Astrocyte (in vitro differentiated cells and primary cell): ENCODE data around the gene TRANK1. TPM values are rescaled to one million over a fixed set of nuclear protein-coding genes. Genes with fewer than 3 reads are reported as not detected.

ENCODE experiments used
- DNase-seq: peaks from one replicate; pipeline ENCODE4 v3.0.0-alpha.2; 2010; ENCODE audit warnings: low read depth
- FAIRE-seq: peaks from 2 replicates; lab custom pipeline; 2011; peaks lifted over from hg19 to GRCh38; lab: Jason Lieb, UNC
- H2AFZ ChIP-seq: 2 replicates; pipeline ENCODE4 v1.6.0; 2012; ENCODE audit warnings: low read depth, low read length, inconsistent platforms
- H3K27ac ChIP-seq: 2 replicates; pipeline ENCODE4 v1.5.1; 2011; ENCODE audit warnings: low read depth, low read length, inconsistent platforms
- H3K27me3 ChIP-seq: 2 replicates; pipeline ENCODE4 v1.6.0; 2011; ENCODE audit warnings: low read length, inconsistent platforms; ENCODE audit not compliant: insufficient read depth
- H3K36me3 ChIP-seq: 2 replicates; pipeline ENCODE4 v1.5.1; 2011; ENCODE audit warnings: low read length, inconsistent platforms; ENCODE audit not compliant: insufficient read depth
- H3K4me1 ChIP-seq: 2 replicates; pipeline ENCODE4 v1.5.1; 2011; ENCODE audit warnings: low read length, inconsistent platforms; ENCODE audit not compliant: insufficient read depth
- H3K4me2 ChIP-seq: 2 replicates; pipeline ENCODE4 v1.6.0; 2012; ENCODE audit warnings: low read length, inconsistent platforms
- H3K4me3 ChIP-seq: 2 replicates; pipeline ENCODE4 v1.5.1; 2011; ENCODE audit warnings: low read depth, mild to moderate bottlenecking, low read length, inconsistent platforms; ENCODE audit not compliant: insufficient read depth
- H3K79me2 ChIP-seq: 2 replicates; pipeline ENCODE4 v1.6.0; 2012; ENCODE audit warnings: mild to moderate bottlenecking, low read length, inconsistent platforms; ENCODE audit not compliant: insufficient read depth
- H3K9ac ChIP-seq: 2 replicates; pipeline ENCODE4 v1.6.0; 2012; ENCODE audit warnings: mild to moderate bottlenecking, low read length, inconsistent platforms
- H3K9me3 ChIP-seq: 2 replicates; pipeline ENCODE4 v1.5.1; 2012; ENCODE audit warnings: low read depth, mild to moderate bottlenecking, low read length, inconsistent platforms; ENCODE audit not compliant: insufficient read depth
- H4K20me1 ChIP-seq: 2 replicates; pipeline ENCODE4 v1.6.0; 2012; ENCODE audit warnings: low read length, inconsistent platforms; ENCODE audit not compliant: insufficient read depth
- H3K27ac Mint-ChIP-seq: one replicate; pipeline ENCODE4 v1.8.0; 2021; ENCODE audit warnings: mild to moderate bottlenecking, mixed read lengths; ENCODE audit not compliant: unreplicated experiment
- H3K27me3 Mint-ChIP-seq: one replicate; pipeline ENCODE4 v1.8.0; 2021; ENCODE audit warnings: low read depth, mixed read lengths; ENCODE audit not compliant: unreplicated experiment
- H3K36me3 Mint-ChIP-seq: one replicate; pipeline ENCODE4 v1.8.0; 2021; ENCODE audit warnings: low read depth, mixed read lengths; ENCODE audit not compliant: unreplicated experiment
- H3K4me1 Mint-ChIP-seq: one replicate; pipeline ENCODE4 v1.8.0; 2021; ENCODE audit warnings: low read depth, mixed read lengths; ENCODE audit not compliant: unreplicated experiment
- H3K4me3 Mint-ChIP-seq: one replicate; pipeline ENCODE4 v1.8.0; 2021; ENCODE audit warnings: mild to moderate bottlenecking, moderate library complexity, mixed read lengths; ENCODE audit not compliant: unreplicated experiment
- H3K9me3 Mint-ChIP-seq: one replicate; pipeline ENCODE4 v1.8.0; 2021; ENCODE audit warnings: mild to moderate bottlenecking, mixed read lengths; ENCODE audit not compliant: unreplicated experiment
- CTCF ChIP-seq: IDR thresholded peaks from 2 replicates; pipeline ENCODE4 v1.5.1; 2011; ENCODE audit warnings: low read depth, mild to moderate bottlenecking, inconsistent platforms, low read length, moderate library complexity; ENCODE audit not compliant: insufficient read depth
- EZH2 ChIP-seq: IDR thresholded peaks from 2 replicates; pipeline ENCODE4 v1.6.1; 2012; ENCODE audit warnings: mild to moderate bottlenecking, low read length, inconsistent platforms; ENCODE audit not compliant: insufficient read depth
- total RNA-seq: library from RNA; stranded (reverse); gene quantifications from 2 replicates; pipeline ENCODE4 v1.2.1, GENCODE V29; 2021

The TRANK1 gene
- total RNA-seq, 1 donor from 2014 or later = 5.6 TPM

GRCh38 chr3:36960502-36960901 is 15.6 kb upstream of the TRANK1 start:
- Mint-ChIP-seq H3K4me3 (no peak overlapping the region), H3K27ac (no peak overlapping the region), H3K36me3 (no peaks in the 10 kb centered on the region), H3K27me3 (no peaks in the 10 kb centered on the region), H3K9me3 (no peaks in the 10 kb centered on the region), H3K4me1 (peaks cover 6% of the 10 kb centered on the region)
- no peak overlapping the region for H3K4me3 ChIP-seq
- no peaks in the 10 kb centered on the region for H3K27me3 ChIP-seq
- TF ChIP-seq CTCF (no peak), EZH2 (no peak)
- no peak for DNase-seq
- no peak overlapping the region for H2AFZ ChIP-seq
- H3K36me3 ChIP-seq = no peaks in the 10 kb centered on the region
- FAIRE-seq = no peak
- H3K4me1 ChIP-seq = peaks cover 13% of the 10 kb centered on the region
- H3K9ac ChIP-seq = no peak overlapping the region
- H3K9me3 ChIP-seq = no peaks in the 10 kb centered on the region
- H3K27ac ChIP-seq = no peak overlapping the region
- H4K20me1 ChIP-seq = no peaks in the 10 kb centered on the region
- H3K4me2 ChIP-seq = no peak overlapping the region
- no peaks in the 10 kb centered on the region for H3K79me2 ChIP-seq

DNA sequence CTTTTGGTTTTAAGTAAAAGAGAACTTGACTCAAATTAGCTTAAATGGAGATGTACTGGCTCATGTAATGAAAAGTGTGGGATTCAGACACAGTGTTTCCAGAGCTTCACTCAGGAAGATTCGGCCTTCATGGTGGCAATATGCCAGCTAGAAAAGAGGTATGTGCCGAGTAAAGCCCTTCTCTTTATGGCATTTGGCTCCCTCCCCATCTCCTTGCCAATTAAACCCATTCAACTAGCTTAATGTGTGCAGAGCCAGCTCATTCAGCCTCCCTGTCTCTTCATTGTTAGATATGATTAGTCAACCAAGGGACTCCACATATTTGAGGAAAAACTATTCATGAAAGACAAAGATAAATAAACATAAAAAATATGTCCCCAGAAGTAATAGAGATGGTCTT is 15.0 kb upstream of the TRANK1 start:
- Histone ChIP-seq H3K4me2 (no peak overlapping the region), H4K20me1 (no peaks in the 10 kb centered on the region), H3K4me3 (no peak overlapping the region), H3K79me2 (no peaks in the 10 kb centered on the region), H3K27ac (no peak overlapping the region), H3K9me3 (no peaks in the 10 kb centered on the region), H3K4me1 (peaks cover 13% of the 10 kb centered on the region), H3K9ac (no peak overlapping the region), H3K36me3 (no peaks in the 10 kb centered on the region), H2AFZ (no peak overlapping the region), H3K27me3 (no peaks in the 10 kb centered on the region)
- Mint-ChIP-seq H3K27me3 (no peaks in the 10 kb centered on the region), H3K27ac (no peak overlapping the region), H3K36me3 (no peaks in the 10 kb centered on the region), H3K9me3 (no peaks in the 10 kb centered on the region), H3K4me1 (peaks cover 6% of the 10 kb centered on the region), H3K4me3 (no peak overlapping the region)
- DNase-seq (peak; percentile 29), FAIRE-seq (no peak)
- TF ChIP-seq CTCF (no peak), EZH2 (no peak)

GRCh38 chr3:36957862-36958686 is 13.2 kb upstream of the TRANK1 start:
- Histone ChIP-seq H3K4me1 (peaks cover 13% of the 10 kb centered on the region), H3K27me3 (no peaks in the 10 kb centered on the region), H3K4me3 (no peak overlapping the region), H4K20me1 (no peaks in the 10 kb centered on the region), H3K9me3 (no peaks in the 10 kb centered on the region), H3K79me2 (no peaks in the 10 kb centered on the region), H3K4me2 (peak overlapping the region; percentile 31), H3K27ac (peak overlapping the region; percentile 60), H3K9ac (peak overlapping the region; percentile 16), H2AFZ (no peak overlapping the region), H3K36me3 (no peaks in the 10 kb centered on the region)
- H3K9me3 Mint-ChIP-seq = no peaks in the 10 kb centered on the region
- no peaks in the 10 kb centered on the region for H3K36me3 Mint-ChIP-seq
- FAIRE-seq (no peak), DNase-seq (peak; percentile 69)
- H3K27ac Mint-ChIP-seq = peak overlapping the region; percentile 2
- peaks cover 6% of the 10 kb centered on the region for H3K4me1 Mint-ChIP-seq
- no peak for TF ChIP-seq CTCF
- no peak for TF ChIP-seq EZH2
- no peak overlapping the region for H3K4me3 Mint-ChIP-seq
- H3K27me3 Mint-ChIP-seq = no peaks in the 10 kb centered on the region
